ENCODE data around the gene ADSL.

The ADSL gene

DNA sequence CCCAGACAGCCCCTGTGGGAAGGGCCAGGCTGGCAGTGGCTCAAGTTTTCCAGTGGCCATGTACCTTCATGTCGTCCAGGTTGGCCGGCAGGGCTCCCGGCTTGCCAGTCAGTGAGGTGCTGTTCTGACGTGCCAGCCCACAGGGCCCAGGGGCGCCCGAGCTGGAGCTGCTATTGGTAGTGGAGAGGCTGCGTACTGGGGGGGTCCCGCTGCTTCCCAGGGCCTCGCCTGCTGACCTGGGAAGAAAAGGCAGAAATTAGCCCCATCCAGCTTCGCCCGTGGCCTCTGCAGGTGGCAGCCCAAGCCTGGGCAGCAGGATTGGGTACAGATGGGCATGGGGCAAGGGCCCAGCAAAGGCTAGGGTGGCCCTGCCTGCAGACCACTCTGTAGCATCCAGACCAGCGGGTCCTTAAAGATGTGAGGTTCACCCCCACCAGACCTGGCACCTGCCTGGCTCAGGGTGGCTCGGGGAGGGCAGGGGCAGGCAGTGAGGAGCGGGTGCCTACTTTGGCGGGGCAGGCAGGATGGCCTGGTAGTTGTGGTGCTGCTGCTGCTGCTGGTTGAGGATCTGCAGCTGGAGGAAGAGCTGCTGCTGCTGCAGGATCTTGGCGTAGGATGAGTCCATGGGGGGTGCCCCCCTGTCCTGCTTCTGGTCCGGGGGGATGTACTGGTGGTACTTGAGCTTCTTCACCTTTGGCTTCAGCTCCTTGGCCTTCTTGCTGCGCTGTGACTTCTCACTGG lies 74.2 kb downstream of the ADSL start:
- DNase-seq = no peak

DNA sequence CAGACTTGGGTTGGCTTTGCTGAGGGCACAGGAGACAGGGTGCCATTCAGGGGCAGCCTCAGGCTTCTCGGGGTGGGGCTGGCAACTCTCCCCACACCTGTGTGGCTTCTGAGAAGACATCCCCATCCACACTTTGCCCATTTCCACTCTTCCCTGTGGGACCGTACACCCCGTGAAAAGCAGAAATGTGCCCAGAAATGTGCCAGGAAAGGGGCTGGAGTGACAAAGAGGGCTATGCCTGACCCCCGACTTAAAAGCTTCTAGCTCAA lies 74.7 kb downstream of the ADSL start:
- DNase-seq = no peak

DNA sequence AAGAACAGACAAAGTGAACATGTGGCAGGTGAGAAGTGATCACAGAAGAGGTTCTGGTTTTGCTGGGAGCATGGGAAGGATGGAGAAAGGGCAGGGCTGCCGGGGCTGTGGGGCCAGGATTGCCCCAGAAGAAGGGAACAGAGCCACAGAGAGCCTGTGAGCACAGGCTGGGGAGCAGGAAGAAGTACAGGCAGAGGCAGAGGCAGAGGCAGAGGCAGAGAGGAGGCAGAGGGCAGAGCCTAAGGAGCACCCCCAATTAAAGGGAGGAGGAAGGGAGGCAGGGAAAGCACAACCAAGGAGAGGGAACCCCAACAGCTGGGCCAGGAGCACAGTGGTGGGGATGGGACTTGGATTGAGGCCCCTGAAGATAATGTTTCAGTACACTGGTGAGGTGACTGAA lies 75.6 kb downstream of the ADSL start:
- DNase-seq = no peak

DNA sequence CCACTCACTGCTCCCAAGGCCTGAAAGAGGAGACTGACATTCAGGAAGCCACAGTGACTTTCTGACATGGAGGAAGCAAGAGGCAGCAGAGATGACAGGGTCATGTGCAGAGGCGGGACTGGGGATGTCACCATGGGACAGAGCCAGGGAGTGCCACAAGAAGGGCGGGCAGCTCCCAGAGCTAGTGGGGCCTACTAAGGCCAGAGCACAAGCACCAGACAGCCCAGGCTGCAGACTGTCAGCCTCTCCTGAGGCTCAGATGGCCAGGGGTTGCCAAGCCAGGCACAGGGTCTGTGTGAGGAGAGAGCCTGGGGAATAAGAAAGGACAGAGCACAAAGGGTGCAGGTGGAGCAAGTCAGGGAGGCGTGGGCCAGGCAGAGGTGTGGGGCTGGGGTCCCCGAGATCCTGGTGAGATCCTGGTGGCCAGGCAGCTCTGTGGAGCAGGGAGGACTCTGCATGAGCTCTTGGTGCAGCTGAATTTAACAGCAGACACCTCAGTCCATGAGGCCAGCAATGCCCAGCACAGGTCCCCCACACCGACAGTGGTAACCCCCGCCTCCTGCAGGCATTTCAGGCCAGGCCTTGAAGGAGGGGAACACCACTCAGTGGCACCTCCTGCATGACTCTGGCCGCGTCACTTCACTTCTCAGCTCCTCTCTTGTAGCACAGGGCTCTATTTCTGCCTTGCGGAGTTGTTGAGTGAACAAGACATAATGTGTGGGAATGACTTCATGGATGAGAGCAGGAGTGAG lies 76.4 kb downstream of the ADSL start:
- no peak for DNase-seq

DNA sequence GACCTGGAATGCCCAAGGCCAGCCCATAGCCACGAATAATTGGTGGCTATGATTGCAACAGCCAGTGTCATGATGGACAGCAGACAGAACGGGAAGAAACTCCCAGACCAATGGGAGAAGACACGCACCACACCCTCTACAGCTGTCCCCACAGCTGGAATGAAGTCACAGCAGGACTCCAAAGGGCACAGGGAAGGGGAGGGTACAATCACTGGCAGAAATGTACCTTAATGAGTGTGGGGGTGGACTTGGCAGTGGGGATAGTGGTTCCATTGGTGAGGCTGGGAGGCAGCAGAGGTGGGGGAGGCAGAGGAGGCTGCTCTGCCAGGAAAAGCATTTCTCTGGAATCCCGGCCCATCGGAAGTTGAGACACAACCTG lies 77.0 kb downstream of the ADSL start:
- DNase-seq = no peak

DNA sequence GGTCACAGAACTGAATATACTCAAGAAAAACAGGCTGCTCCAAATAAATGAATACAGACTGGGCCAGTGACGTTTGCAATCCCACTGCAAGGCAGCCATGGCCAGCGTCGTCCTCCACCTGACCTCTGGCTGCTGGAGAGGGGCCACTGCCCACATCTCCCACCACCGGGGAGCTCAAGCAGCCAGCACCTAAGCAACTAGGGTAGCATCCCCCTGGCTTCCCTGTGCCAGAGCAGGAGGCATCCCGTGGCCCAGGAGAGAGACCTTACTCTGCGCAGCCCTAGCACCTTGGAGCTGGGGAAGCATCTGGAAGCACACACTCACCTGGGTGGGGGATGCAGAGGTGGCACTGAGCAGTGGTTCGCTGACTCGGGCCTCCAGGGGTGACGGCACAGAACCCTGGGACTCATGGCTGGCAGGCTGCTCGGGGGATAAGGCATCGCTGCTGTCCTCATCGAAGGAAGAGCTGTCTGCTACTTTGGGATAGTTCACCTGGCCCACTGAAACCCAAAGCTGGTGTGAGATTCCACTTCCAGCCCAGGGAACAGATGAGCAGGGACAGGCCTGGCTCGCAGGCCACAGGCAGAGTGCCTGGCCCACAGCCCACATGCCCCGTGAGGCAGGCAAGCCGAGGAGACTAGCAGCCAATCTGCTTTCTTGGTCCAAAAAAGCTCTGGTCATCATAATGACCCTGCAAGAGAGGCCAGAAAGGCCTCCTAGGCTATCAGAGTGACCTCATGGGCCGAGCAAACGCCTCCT lies 77.8 kb downstream of the ADSL start:
- no peak for DNase-seq

DNA sequence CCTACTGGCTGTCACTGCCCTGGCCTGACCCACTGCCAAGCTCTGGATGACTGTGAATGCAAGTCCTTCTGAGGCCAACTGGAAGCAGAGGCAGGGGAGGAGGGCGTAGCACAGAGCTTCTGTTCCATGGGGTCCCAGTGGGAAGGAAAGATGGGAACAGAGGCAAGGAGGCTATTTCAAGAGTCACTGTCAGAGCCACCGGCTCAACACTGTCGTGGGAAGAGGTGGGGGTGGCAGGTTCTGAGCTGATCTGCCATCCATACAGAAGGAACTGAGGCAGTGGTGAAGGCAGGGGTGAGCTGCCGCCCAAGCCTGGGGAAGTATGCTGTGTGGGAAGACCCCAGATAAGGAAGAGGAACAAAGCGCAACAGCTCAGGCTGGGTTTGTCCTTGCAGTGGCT lies 78.8 kb downstream of the ADSL start:
- DNase-seq = no peak

DNA sequence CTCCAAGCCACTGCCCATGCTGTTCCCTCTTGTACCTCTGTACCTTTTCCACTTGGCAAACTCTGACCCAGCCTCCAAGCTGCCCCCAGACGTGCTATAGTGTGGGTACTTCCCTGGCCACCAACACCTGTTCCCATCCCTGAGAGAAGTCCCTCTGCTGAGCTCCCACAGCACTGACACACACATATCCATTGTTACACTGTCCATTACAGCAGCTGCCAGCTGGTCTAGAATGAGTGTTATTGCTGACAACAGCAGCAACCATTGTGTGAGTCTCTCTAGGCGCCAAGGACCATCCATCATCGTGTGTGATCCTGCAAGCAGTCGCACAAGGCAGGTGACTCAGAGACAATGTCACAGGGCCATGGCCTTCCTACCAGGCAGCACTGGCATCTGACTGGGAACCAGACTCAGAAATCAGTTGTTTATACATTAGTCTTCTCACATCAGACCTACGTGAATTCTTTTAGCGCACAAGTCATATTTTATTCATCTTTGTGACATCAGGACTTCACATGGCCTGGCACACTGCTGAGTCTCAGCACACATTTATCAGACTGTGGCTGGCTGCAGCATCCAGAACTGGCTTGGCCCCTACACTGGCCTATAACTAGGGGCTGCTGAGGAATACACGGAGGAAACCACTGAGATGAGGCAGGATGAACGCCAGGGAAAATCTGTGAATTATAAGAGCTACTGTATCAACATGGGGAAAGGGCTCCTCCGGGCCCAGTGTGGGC lies 80.5 kb downstream of the ADSL start:
- DNase-seq = no peak

DNA sequence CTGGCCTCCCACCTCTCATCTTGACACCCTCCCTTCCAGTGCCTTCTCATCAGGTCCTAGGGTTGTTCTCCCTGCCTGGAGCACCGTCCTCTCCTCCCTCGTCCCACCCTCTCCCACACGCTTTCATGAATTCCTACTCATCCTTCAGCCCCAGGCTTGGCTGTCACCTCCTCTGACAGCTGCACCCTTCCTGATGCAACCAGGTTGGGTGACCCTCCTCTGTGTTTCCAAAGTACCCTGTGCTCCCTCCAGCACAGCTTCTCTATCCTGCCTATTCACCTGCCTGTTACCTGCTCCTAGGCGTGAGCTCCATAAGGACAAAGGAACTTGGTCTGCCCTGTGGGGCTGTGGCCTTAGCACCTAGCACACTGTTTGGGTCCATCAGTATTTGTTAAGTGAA lies 82.5 kb downstream of the ADSL start:
- DNase-seq = no peak

DNA sequence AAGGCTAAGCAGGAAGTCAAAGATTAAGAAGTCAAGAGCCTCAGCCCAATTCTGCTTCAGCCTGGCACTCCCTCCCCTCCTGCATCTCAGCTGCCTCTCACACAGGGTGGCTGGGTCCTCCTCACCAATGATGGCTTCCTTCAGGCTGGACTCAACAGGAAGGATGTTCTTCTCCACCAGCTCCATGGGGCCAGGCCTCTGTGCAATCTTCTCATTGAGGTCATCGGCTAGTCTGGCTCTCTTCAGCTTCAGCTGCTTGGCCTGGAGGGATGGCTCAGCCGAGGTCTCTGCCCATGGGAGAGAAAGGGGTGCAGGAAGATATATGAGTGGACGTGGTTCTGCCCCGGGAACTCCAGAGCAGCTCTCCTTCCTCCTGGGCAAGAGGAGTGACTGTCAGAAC lies 83.2 kb downstream of the ADSL start:
- DNase-seq = no peak

DNA sequence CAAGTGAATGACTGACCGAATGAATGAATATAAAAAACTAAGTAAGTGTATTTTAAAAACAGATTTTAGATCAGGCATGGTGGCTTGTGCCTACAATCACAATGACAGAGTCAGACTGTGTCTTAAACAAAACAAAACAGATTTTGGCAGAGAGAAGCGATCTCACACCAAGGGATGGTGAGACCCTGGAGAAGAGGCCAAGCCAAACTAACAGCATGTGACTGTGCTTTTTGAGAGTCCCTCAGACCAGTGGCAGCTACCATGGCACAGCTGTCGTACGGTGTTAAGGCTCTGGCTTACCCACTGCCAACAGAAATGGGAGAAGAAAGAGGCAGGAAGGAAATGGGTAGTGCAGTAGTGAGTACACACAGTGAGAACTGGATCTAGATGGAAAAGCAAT lies 84.7 kb downstream of the ADSL start:
- no peak for DNase-seq

DNA sequence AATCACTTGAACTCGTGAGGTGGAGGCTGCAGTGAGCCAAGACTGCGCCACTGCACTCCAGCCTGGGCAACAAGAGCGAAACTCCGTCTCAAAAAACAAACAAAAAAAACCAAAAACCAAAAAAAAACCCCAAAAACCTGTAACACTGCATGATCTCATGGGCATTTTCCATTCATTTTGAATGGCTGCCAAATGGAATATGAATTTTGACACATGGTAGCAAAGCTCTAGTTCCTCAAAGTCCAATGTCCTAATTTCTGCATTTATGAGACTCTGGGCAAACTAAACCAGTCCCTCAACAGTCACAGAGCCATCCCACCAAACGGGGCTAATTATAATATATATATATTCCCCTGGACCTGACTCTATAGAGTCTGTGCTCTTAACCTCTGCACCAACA lies 85.9 kb downstream of the ADSL start:
- DNase-seq = no peak

DNA sequence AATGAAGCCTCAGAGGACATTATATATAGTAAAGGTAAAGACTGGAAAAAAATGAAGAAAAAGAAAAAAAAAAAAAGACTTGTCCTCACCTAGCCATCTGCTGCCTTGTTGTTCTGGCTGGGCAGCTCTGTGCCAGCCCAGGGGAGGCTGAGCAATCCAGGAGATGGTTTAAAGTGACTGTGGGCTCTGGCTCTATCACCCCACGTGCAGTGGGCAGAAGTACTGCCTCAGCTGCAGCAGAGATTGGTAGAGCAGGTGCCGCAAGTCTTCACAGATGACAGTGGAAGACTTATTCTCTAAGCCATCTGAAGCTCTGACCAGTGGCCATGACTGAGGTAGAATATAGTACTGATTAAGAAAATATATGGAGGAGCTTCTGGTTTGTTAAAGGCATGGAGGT lies 86.3 kb downstream of the ADSL start:
- no peak for DNase-seq

DNA sequence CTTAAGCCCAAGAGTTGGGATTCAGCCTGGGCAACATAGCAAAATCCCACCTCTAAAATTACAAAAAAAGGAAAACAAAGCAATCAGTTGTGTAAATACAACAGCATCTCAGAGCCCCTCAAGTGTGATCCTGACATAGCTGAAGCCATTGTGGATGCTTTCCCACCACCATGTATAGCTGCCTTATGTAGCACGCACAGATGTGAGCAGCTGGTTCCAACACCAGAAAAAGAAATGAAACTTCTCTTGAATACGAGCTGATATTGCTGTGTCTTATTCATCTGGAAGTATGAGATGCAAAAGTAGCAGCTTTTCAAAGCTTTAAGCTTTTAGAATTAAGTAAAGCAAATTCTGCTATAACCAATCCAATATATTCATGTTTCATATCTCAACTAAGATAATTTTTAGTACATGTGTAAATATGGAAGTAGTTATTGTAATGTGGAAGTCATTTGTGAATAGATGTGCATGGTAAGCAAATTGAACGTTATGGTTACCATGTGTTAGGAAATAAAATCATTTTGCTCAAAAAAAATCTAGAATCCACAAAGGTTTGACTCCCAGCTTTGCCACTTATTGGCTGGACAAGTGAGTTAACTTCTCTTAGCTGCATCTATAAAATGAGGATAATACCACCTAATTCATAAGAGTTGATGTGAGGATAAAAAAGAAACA lies 87.3 kb downstream of the ADSL start:
- DNase-seq = no peak

DNA sequence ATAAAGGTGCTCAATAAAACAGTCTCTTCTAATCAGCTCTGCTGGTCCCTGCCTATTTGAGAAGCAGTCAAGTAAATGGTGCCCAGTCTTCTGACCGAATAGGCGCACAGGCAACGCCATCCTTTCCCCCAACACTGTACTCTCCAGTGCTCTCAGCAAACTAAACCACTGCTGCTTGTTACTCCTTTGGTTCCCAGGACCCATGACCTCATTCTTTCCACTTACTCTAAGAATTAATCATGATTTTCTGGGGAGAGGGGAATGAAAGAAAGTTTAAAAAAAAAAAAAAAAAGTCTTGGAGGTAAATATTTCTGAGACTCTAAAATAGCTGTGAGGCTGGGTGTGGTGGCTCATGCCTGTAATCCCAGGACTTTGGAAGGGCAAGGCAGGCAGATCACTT lies 87.8 kb downstream of the ADSL start:
- no peak for DNase-seq

DNA sequence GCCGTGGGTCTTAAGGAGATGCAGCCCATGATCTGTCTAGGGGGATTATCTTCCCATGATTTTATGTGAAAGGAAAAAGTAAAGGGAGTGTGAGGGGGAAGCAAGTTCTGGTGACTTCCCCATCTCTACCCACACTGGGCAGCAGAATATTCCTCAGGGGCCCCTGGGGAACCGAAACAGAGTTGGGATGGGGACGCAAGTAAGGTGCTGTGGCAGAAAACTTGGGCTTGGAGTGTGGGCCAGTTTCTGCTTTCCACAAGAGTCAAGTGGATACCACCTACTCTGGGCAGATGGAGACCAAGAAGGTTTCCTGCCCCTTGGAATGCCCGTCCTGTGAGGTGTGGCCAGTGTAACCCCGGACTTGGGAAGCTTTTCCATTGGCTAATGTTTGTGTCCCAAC lies 88.4 kb downstream of the ADSL start:
- DNase-seq = no peak

DNA sequence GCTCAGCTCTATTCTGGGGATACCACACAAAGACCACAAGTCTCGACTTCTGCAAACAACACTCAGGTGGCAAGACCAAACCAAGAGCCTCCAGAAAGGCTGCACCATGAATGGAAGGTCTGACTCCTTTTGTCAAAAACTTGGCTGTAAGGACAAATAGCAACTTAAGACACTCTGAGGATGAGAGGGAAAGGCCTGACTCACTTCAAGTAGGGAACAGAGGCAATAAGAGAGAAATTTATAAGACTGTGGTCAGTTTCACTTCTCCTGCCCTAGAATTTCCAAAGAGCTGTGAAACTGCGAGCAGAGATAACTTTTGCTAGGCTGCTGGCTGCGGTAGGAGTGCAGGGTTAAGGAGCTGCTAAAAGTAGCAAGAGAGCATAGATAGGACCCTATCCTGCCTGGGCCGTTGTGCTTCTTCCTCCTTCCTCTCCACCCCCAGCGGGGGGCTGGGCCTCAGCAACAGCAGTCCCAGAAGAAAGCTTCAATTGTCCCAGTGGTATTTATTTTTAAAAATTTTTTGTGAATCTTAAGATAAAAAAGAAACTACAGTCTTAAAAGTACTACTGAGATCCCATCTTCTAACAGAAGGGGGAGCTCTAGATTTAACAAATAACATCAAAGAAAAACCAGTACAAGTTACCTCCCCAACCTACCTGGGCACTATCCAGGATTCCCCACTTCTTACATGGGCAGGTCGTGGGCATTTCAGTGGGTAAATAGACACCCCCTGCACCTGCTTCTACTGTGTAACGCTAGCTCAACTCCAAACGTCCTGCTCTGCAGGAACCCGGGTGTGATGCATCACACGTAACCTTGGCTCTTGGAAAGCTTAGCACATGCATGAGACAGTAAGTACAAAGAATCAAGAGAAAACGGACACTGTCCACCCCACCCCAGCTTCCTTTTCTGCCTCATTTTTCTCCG lies 90.5 kb downstream of the ADSL start:
- peak in 4 of 6 experiments; percentile 33 to 75 (median 58) for DNase-seq
